ENCODE data around the gene CYP3A4.

- TF ChIP-seq MAX (IDR thresholded peaks at IDR 0.05; ENCODE audit: low read depth, low read length) (no peak), POLR2A (IDR thresholded peaks at IDR 0.05; ENCODE audit: extremely low read depth, insufficient read length) (no peak)
Observed at GRCh38 chr7:99792967-99793366, 9.0 kb upstream of the CYP3A4 start.

All from NB4 (cell line).